GM18858 (cell line): ENCODE measurements around the gene TRAPPC4.
A peak's percentile ranks its signal among the peaks of the same experiment; 100 is the strongest.
"Not testable (repeated sequence)": the region's sequence is repeated elsewhere in the genome, so short reads cannot be mapped to it uniquely, and the experiment has no call there.

Experiments
- ATAC-seq: cut with Tn5 transposase; IDR thresholded peaks from one replicate; pipeline ENCODE4 v1.9.1; 2021; ENCODE audit not compliant: unreplicated experiment

The TRAPPC4 gene

DNA sequence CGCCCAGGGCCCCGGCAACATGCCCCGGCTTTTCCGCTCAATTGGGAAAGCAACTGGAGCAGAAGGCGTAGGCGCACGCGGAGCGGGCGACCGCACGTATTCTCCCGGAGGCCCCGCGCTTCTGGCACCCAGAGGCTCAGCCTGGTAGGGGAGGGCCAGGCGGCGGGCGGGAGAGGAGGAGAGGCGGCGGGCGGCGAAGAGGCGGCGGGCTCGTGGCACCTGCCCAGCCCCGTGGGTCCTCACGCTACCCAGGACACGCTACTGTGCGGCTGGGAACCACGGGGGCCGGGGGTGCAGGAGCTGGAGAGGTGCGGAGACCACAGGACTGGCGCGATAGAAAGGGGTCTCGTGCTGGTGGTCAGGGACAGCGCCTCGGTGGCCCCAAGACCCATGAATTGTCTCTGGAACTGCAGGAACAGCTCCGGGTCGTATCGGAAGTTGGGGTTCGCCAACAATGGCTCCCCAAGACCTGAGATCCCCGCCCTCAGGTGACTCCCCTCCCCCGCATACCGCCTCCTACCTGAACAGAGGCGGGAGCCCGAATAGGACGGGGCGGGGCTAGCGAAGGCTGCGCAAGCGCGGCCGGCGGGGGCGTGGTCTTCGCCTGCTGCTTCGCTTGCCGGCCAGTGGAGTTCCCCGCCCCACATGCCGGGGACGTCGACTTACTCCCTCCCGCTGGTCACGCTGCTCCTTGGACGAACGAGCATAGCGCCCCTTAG is 11.9 kb downstream of the TRAPPC4 start, which contains the start of gene SLC37A4:
Gene SLC37A4, minus strand, starts transcription at position 549 of the 719 bp plus-strand sequence.
- ATAC-seq: peak; percentile 87

GRCh38 chr11:119031912-119032280 is 13.3 kb downstream of the TRAPPC4 start:
- no peak for ATAC-seq

GRCh38 chr11:119033421-119033820 is 14.9 kb downstream of the TRAPPC4 start:
- not testable (repeated sequence) for ATAC-seq

- ATAC-seq: no peak
Measured at GRCh38 chr11:119034813-119035212, 16.2 kb downstream of the TRAPPC4 start.

DNA sequence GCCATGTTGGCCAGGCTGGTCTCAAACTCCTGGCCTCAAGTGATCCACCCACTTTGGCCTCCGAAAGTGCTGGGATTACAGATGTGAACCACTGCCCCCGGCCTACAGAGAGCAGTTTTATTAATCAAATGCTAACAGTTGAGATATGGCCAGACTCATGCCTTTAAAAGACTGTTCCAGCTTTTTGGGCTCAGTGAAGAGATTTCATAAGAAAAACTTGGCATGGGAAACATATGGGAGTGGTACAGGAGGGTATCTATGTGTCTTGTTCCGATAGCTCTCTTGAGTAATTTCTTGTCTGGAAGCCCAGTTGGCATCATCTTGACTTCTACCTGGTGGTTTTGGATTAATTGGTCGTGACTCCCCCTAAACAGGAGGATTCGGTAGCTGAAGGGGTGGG is 20.3 kb downstream of the TRAPPC4 start:
- no peak for ATAC-seq

DNA sequence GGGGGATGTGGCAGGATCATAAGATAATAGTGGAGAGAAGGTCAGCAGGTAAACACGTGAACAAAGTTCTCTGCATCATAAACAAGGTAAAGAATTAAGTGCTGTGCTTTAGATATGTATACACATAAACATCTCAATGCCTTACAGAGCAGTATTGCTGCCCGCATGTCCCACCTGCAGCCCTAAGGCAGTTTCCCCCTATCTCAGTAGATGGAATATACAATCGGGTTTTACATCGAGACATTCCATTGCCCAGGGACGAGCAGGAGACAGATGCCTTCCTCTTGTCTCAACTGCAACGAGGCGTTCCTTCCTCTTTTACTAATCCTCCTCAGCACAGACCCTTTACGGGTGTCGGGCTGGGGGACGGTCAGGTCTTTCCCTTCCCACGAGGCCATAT is 20.9 kb downstream of the TRAPPC4 start:
- not testable (repeated sequence) for ATAC-seq

DNA sequence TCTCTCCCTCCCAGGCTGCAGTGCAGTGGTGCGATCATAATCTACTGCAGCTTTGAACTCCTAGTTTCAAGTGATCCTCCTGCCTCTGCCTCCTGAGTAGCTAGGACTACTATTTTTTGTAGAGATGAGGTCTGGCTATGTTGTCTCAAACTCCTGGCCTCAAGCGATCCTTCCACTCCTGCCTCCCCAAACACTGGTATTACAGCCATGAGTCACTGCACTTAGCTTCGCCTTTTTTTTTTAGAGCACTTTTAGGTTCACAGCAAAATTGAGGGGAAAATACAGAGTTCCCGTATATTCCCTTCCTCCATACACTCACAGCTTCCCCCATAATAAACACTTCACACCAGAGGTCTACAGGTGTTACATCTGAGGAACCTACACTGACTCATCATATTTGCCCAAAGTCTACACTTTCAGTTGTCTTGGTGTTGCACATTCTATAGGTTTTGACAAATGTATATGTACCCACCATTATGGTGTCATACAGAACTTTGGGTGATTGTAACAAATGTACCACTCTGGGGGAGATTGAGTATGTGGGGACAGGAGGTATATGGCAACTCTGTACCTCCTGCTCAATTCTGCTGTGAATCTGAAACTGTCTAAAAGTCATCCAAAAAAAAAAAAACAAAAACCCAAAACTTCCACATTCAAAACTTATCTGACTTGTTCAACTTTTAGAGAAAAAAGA is 23.4 kb downstream of the TRAPPC4 start:
- ATAC-seq: no peak

DNA sequence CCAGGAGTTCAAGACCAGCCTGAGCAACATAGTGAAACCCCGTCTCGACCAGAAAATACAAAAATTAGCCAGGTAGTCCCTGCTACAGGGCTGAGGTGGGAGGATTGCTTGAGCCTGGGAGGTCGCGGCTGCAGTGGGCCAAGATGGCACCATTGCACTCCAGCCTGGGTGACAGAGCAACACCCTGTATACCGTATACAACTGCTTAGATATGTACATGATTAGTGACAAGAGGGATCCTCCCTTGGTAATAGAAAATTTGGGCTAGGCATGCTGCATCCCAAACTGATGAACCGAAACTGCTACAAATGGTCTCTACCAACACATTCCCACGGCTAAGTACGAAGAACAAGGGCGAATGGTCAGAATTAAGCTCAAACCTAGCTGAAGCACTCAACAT is 24.4 kb downstream of the TRAPPC4 start:
- no peak for ATAC-seq

GRCh38 chr11:119044708-119045107 is 26.1 kb downstream of the TRAPPC4 start:
- ATAC-seq: no peak

DNA sequence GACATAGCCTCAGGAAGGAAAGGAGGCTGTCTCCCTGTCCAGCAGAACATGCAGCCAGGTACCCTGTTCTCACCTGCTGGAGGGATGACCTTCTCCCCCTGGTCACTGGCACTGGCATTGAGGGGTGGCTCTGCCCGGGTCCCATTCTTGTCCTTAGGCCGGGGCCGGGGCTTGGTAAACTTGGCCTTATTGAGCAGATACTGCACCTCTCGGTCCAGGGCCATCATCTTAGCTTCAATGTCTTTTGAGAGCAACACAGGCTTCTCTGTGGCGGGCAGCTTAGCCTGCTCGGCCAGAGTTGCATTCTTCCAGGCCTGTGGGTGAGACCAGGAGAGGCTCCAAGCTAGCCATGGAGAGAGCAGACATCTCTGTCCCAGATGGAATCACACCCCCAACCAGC is 27.9 kb downstream of the TRAPPC4 start:
- ATAC-seq: no peak

DNA sequence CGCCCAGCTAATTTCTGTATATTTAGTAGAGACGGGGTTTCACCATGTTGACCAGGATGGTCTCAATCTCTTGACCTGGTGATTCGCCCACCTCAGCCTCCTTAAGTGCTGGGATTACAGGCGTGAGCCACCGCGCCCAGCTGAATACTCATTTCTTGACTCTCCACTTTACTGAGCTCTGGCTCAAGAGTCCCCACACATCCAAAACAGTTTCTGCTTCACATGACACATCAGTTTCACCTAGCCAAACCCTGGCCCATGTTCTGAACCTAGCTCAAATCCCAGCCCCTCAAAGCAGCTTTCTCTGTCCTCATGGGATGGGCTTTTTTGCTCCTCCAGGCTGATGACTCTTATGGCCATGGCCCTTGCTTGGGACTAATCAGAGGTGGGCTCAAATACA is 28.6 kb downstream of the TRAPPC4 start:
- no peak for ATAC-seq

GRCh38 chr11:119048644-119049043 is 30.1 kb downstream of the TRAPPC4 start:
- no peak for ATAC-seq

- no peak for ATAC-seq
Measured at GRCh38 chr11:119049081-119049480, 30.5 kb downstream of the TRAPPC4 start.

DNA sequence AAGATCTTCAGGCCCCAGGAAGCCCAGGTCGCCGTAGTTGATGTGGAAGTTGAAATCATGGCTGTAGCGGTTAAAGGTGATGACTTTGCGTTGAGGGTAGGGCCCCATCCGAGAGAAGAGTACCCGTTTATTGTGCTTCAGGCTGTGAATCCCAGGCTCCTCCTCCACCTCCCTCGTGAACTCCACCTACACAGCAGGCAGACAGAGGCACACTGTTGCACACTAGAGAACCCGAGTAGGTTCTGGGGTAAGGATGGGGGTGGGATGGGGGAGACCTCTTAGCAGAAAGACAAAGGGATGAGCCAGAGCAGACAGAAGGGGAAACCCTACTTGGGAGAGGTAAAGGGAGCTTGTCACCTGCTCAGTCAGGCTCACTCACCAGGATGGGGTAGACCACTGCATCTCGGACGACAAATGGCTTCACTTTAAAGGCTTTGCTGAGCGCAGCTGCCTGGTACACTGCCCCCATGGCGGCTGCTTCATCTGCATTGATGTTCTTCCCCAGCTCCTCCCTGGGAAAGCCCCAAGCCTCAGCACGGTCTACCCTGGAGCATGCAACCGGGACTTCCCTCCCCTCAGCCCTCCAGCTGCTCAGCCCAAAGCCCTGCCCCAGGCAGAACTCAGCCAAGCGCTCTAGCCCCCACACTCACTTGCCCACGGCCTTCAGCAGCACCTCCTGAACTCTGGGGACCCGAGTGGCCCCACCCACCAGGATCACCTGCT is 33.0 kb downstream of the TRAPPC4 start:
- no peak for ATAC-seq

DNA sequence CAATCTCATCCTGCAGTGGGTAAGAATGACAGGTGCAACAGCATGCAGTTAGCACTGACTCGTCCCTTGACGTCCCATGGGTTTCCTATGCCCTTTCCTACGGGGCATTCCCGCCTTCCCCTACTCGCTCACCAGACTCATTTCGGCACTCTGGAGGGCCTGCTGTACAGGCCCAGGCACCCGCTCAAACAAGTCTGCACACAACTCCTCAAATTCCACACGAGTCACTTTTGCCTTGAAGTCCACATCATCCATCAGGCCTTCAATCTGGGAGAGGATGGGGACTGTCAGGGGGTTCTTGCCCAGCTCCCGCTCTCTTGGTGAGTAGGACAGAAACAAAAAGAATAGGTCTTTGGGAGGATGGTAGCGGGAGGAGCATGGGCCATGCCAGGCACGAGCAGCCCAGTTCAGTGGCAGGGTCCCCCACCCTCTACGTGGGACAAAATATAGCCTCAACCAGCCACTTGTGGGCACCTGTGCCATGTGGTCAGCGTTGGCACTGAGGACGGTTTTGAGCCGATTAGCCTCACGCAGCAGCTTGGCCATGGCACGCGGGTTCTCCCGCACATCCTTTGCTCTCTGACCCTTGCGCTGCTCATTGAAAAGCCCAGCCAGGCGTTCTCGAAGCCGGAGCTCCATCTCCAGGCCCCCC is 33.7 kb downstream of the TRAPPC4 start:
- no peak for ATAC-seq

DNA sequence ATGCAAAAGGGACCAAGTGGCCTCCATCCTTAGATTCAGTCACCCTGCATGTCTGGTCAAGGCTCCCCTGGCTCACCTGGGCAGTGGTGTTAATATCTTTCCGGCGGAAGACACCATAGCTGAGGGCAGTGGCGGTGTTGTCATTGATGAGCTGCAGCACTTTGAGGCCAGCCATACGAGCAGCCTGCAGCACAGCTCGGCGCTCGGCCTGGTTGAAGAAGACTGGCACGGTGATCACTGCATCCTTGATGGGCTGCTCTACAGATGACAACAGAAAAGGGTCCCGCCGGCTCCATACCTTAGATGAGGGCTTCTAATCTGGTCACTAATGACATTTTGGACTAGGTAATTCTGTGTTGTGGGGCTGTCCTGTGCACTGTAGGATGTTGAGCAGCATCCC is 35.9 kb downstream of the TRAPPC4 start:
- ATAC-seq: no peak

GRCh38 chr11:119055901-119056300 is 37.3 kb downstream of the TRAPPC4 start:
- ATAC-seq: no peak

GRCh38 chr11:119056421-119056999 is 37.9 kb downstream of the TRAPPC4 start:
- no peak for ATAC-seq

GRCh38 chr11:119057000-119057769 is 38.6 kb downstream of the TRAPPC4 start, which contains the start of gene HYOU1:
HYOU1 (minus strand) TSS chr11:119057205; CDS start chr11:119056160, 1,045 bp downstream.
- peak; percentile 74 for ATAC-seq

DNA sequence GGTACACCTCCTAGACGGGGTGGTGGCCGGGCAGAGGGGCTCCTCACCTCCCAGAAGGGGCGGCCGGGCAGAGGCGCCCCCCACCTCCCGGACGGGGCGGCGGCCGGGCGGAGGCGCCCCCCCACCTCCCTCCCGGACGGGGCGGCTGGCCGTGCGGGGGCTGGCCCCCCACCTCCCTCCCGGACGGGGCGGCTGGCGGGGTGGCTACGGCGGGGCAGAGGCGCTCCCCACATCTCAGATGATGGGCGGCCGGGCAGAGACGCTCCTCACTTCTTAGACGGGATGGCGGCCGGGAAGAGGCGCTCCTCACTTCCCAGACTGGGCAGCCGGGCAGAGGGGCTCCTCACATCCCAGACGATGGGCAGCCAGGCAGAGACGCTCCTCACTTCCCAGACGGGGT is 40.6 kb downstream of the TRAPPC4 start:
- not testable (repeated sequence) for ATAC-seq
